Lung (tissue), 12 donors: ENCODE results near the gene PRKG1. TPM values are rescaled to one million over a fixed set of nuclear protein-coding genes. Genes with fewer than 3 reads are reported as not detected.

Experiments used
- ATAC-seq: fragments of 200-7000 bp; cut with Tn5 transposase; one replicate; pipeline ENCODE4 v1.9.1; 2020; ENCODE audit warnings: moderate number of reproducible peaks; ENCODE audit not compliant: insufficient read depth, low FRiP score
- DNase-seq, 3 donors: peaks; one replicate each; pipeline ENCODE4 v3.0.0-alpha.2; 2013 to 2017
- H3K27ac ChIP-seq, 2 donors: one replicate each; pipeline ENCODE4 v1.5.1; 2013; ENCODE audit warnings: mild to moderate bottlenecking in 2 of 2, moderate library complexity in 2 of 2, control low read depth in 1 of 2, inconsistent platforms in 1 of 2, low read depth in 1 of 2, low read length in 1 of 2
- H3K27me3 ChIP-seq, 3 donors: one replicate each; pipeline ENCODE4 v1.5.1; 2013; ENCODE audit warnings: low read length in 2 of 3; ENCODE audit not compliant: control insufficient read depth in 3 of 3, insufficient read depth in 3 of 3
- H3K36me3 ChIP-seq, 4 donors: one replicate each; pipeline ENCODE4 v1.5.1; 2013; ENCODE audit warnings: low read length in 4 of 4, mild to moderate bottlenecking in 1 of 4, moderate library complexity in 1 of 4; ENCODE audit not compliant: control insufficient read depth in 4 of 4, insufficient read depth in 4 of 4
- H3K4me1 ChIP-seq, 5 donors: one replicate each; pipeline ENCODE4 v1.5.1; 2013; ENCODE audit warnings: low read length in 5 of 5, mild to moderate bottlenecking in 2 of 5, moderate library complexity in 1 of 5; ENCODE audit not compliant: control insufficient read depth in 5 of 5, insufficient read depth in 5 of 5
- H3K4me3 ChIP-seq: one replicate; pipeline ENCODE4 v1.5.1; 2013; ENCODE audit warnings: mild to moderate bottlenecking, control low read depth, moderate library complexity
- H3K9ac ChIP-seq, 2 donors: one replicate each; pipeline ENCODE4 v1.5.1; 2013; ENCODE audit warnings: low read length in 2 of 2, control low read depth in 1 of 2; ENCODE audit not compliant: insufficient read depth in 1 of 2
- H3K9me3 ChIP-seq, 4 donors: one replicate each; pipeline ENCODE4 v1.5.1; 2013; ENCODE audit warnings: low read length in 3 of 4, mild to moderate bottlenecking in 1 of 4, moderate library complexity in 1 of 4; ENCODE audit not compliant: control insufficient read depth in 4 of 4, insufficient read depth in 3 of 4
- WGBS, 2 donors: extraction: QIAGEN DNeasy Blood & Tissue Kit; methylation state at CpG; one replicate each; pipeline ENCODE4 v1.1.7; 2013; 5-methylcytosine and 5-hydroxymethylcytosine counted together
- polyA plus RNA-seq, 2 donors: library from polyadenylated mRNA; stranded (reverse); fragments of 200-250 nt; gene quantifications; one replicate each; pipeline ENCODE4 v1.2.1, GENCODE V29; 2013
- total RNA-seq, 2 donors: library from RNA; depleted of rRNA in 1 of 2; stranded (reverse); fragments of >200 nt in 1 of 2; gene quantifications; one replicate each; pipeline ENCODE4 v1.2.1, GENCODE V29; 2014 to 2021
- TF ChIP-seq, protein P1 (sequence below): IDR thresholded peaks from 2 replicates; pipeline ENCODE4 v1.5.1; 2012; ENCODE audit warnings: mild to moderate bottlenecking; ENCODE audit errors: control extremely low read depth, extremely low read depth
- donor health status: control.
- donor health status: control.
- donor health status: Bipolar disorder and iron deficiency.
- donor health status: healthy.
- donor health status: DM: yes; HTN: yes; CAD: no.

The PRKG1 gene
- total and polyA plus RNA-seq, 4 donors = 2.1 to 50.8 (median 15.1) TPM

- Histone ChIP-seq H3K27ac (peak overlapping the region in 1 of 2 donors; percentile 99), H3K4me3 (peak overlapping the region; percentile 91), H3K27me3 (no peaks in the 10 kb centered on the region), H3K36me3 (peaks cover 0 to 7% (median 2%) of the 10 kb centered on the region in 4 donors), H3K4me1 (peaks cover 11 to 30% (median 15%) of the 10 kb centered on the region in 5 donors), H3K9ac (peak overlapping the region; percentile 98 to 100), H3K9me3 (no peaks in the 10 kb centered on the region)
- WGBS, 2 donors = 85 to 89% methylated on average over 8 of the region's 8 CpGs
- ATAC-seq = no peak
- TF ChIP-seq, protein P1, sequence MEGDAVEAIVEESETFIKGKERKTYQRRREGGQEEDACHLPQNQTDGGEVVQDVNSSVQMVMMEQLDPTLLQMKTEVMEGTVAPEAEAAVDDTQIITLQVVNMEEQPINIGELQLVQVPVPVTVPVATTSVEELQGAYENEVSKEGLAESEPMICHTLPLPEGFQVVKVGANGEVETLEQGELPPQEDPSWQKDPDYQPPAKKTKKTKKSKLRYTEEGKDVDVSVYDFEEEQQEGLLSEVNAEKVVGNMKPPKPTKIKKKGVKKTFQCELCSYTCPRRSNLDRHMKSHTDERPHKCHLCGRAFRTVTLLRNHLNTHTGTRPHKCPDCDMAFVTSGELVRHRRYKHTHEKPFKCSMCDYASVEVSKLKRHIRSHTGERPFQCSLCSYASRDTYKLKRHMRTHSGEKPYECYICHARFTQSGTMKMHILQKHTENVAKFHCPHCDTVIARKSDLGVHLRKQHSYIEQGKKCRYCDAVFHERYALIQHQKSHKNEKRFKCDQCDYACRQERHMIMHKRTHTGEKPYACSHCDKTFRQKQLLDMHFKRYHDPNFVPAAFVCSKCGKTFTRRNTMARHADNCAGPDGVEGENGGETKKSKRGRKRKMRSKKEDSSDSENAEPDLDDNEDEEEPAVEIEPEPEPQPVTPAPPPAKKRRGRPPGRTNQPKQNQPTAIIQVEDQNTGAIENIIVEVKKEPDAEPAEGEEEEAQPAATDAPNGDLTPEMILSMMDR = no peak
- DNase-seq = no peak
Observed at GRCh38 chr10:51698473-51699063, 624.3 kb downstream of the PRKG1 start.

- Histone ChIP-seq H3K4me3 (peak overlapping the region; percentile 91), H3K9ac (peak overlapping the region; percentile 98 to 100), H3K9me3 (no peaks in the 10 kb centered on the region), H3K27ac (peak overlapping the region; percentile 97 to 99), H3K4me1 (peaks cover 11 to 30% (median 15%) of the 10 kb centered on the region in 5 donors), H3K36me3 (peaks cover 0 to 7% (median 2%) of the 10 kb centered on the region in 4 donors), H3K27me3 (no peaks in the 10 kb centered on the region)
- DNase-seq (no peak), ATAC-seq (peak; percentile 17)
- WGBS, 2 donors = 1% methylated on average over 14 of the region's 14 CpGs
- TF ChIP-seq, protein P1 = no peak
Observed at GRCh38 chr10:51699145-51699474, 624.8 kb downstream of the PRKG1 start.

GRCh38 chr10:51699475-51700227 is 625.4 kb downstream of the PRKG1 start, which contains the start of gene CSTF2T:
Gene CSTF2T, minus strand, starts transcription at chr10:51699595. Its CDS starts 46 bp downstream, at chr10:51699549.
- TF ChIP-seq, protein P1 = no peak
- 0% methylated on average over 45 of the region's 45 CpGs for whole genome bisulfite sequencing, 2 donors
- ATAC-seq (peak; percentile 97), DNase-seq (peak; percentile 93 to 98 (median 98))
- H3K9ac ChIP-seq = peak within 1 kb of the TSS; percentile 98 to 100
- H3K27me3 ChIP-seq = no peaks in the 10 kb centered on the region
- H3K4me1 ChIP-seq = peaks cover 11 to 30% (median 15%) of the 10 kb centered on the region in 5 donors
- no peaks in the 10 kb centered on the region for H3K9me3 ChIP-seq
- H3K4me3 ChIP-seq = peak within 1 kb of the TSS; percentile 91
- H3K36me3 ChIP-seq = peaks cover 0 to 7% (median 2%) of the 10 kb centered on the region in 4 donors
- H3K27ac ChIP-seq = peak within 1 kb of the TSS; percentile 97 to 99
